Breast epithelium (tissue), 4 donors: ENCODE results near the gene COL18A1. TPM values are rescaled to one million over a fixed set of nuclear protein-coding genes. Genes with fewer than 3 reads are reported as not detected.
"Not testable (repeated sequence)": the region's sequence is repeated elsewhere in the genome, so short reads cannot be mapped to it uniquely, and the experiment has no call there.

Experiments
- DNase-seq, 2 donors: peaks; one replicate each; pipeline ENCODE4 v3.0.0-alpha.2; 2019; ENCODE audit warnings: low spot score in 2 of 2
- H3K27ac ChIP-seq, 2 donors: fragments of 200-600 bp; sonication (generic) in 1 of 2; one replicate each; pipeline ENCODE4 v1.5.1; 2016 to 2019; ENCODE audit warnings: mild to moderate bottlenecking in 1 of 2
- H3K27me3 ChIP-seq, 2 donors: fragments of 200-600 bp; sonication (generic) in 1 of 2; one replicate each; pipeline versions ENCODE4 v1.5.1 to v1.6.0; 2017 to 2019; ENCODE audit warnings: control low read depth in 1 of 2, mild to moderate bottlenecking in 1 of 2
- H3K36me3 ChIP-seq: fragments of 200-600 bp; one replicate; pipeline ENCODE4 v1.5.1; 2019
- H3K4me1 ChIP-seq, 2 donors: fragments of 200-600 bp; sonication (generic); one replicate each; pipeline ENCODE4 v1.5.1; 2016 to 2019; ENCODE audit warnings: control low read depth in 1 of 2
- H3K4me3 ChIP-seq, 3 donors: fragments of 200-600 bp; sonication (generic); 1 replicate in 2 of 3; 2 replicates in 1 of 3; pipeline ENCODE4 v1.5.1; 2016 to 2019; ENCODE audit warnings: mild to moderate bottlenecking in 3 of 3, moderate library complexity in 2 of 3
- H3K9me3 ChIP-seq, 2 donors: fragments of 200-600 bp; sonication (generic) in 1 of 2; one replicate each; pipeline ENCODE4 v1.5.1; 2016 to 2019; ENCODE audit warnings: control low read depth in 1 of 2
- CTCF ChIP-seq, 3 donors: fragments of 450-650 bp; IDR thresholded peaks; one replicate each; pipeline ENCODE4 v1.5.1; 2016 to 2017; ENCODE audit warnings: antibody characterized with exemption in 3 of 3, mild to moderate bottlenecking in 3 of 3, moderate library complexity in 3 of 3
- POLR2A ChIP-seq: fragments of 450-650 bp; IDR thresholded peaks from one replicate; pipeline ENCODE4 v1.6.1; 2016; ENCODE audit warnings: antibody characterized with exemption, mild to moderate bottlenecking, moderate library complexity
- POLR2AphosphoS5 ChIP-seq, 3 donors: sonication (generic); formaldehyde crosslinking; IDR thresholded peaks; one replicate each; pipeline ENCODE4 v1.6.1; 2017; ENCODE audit warnings: antibody characterized with exemption in 3 of 3
- intact Hi-C: fragments of 100-400 bp; cut with DNase I; formaldehyde crosslinking; loops from one replicate; pipeline ENCODE4 v1.15.1; 2023; ENCODE audit warnings: low total_unique reads
- total RNA-seq, 3 donors: library from RNA; depleted of rRNA; stranded (reverse); fragments of >200 nt; gene quantifications; one replicate each; pipeline ENCODE4 v1.1.0, GENCODE V29; 2016

COL18A1 gene
- total RNA-seq, 3 donors from 2014 or later: 48.3 to 62.9 (median 55.8) TPM

GRCh38 chr21:45560106-45561021 lies 155.4 kb downstream of the COL18A1 start:
- no peak for TF ChIP-seq CTCF (IDR thresholded peaks at IDR 0.05)
- TF ChIP-seq POLR2AphosphoS5 (IDR thresholded peaks at IDR 0.05): no peak
- TF ChIP-seq POLR2A: no peak
- H3K27me3 ChIP-seq: no peaks in the 10 kb centered on the region
- H3K4me1 ChIP-seq: no peaks in the 10 kb centered on the region
- H3K36me3 ChIP-seq: no peaks in the 10 kb centered on the region
- no peak overlapping the region for H3K27ac ChIP-seq
- H3K9me3 ChIP-seq: no peaks in the 10 kb centered on the region
- intact Hi-C loops: no loop called here
- peak in 1 of 2 donors; percentile 20 for DNase-seq
- no peak overlapping the region for H3K4me3 ChIP-seq

GRCh38 chr21:45561241-45561640 lies 156.3 kb downstream of the COL18A1 start:
- intact Hi-C loops, H3K4me1 ChIP-seq, H3K27ac ChIP-seq, H3K9me3 ChIP-seq, H3K4me3 ChIP-seq, H3K27me3 ChIP-seq, H3K36me3 ChIP-seq: not testable (repeated sequence)
- DNase-seq: peak in 1 of 2 donors; percentile 38

- no peaks in the 10 kb centered on the region for H3K9me3 ChIP-seq
- intact Hi-C loops: no loop called here
- no peaks in the 10 kb centered on the region for H3K4me1 ChIP-seq
- DNase-seq: no peak
- TF ChIP-seq POLR2A: no peak
- TF ChIP-seq POLR2AphosphoS5 (IDR thresholded peaks at IDR 0.05): no peak
- TF ChIP-seq CTCF (IDR thresholded peaks at IDR 0.05): no peak
- H3K27me3 ChIP-seq: no peaks in the 10 kb centered on the region
- H3K36me3 ChIP-seq: no peaks in the 10 kb centered on the region
- H3K4me3 ChIP-seq: no peak overlapping the region
- no peak overlapping the region for H3K27ac ChIP-seq
Measured at GRCh38 chr21:45562402-45562801, 157.4 kb downstream of the COL18A1 start.

GRCh38 chr21:45562965-45563364 lies 158.0 kb downstream of the COL18A1 start:
- DNase-seq: no peak
- no peak for TF ChIP-seq CTCF (IDR thresholded peaks at IDR 0.05)
- no peak for TF ChIP-seq POLR2AphosphoS5 (IDR thresholded peaks at IDR 0.05)
- TF ChIP-seq POLR2A: no peak
- H3K27ac ChIP-seq: no peak overlapping the region
- H3K27me3 ChIP-seq: no peaks in the 10 kb centered on the region
- H3K9me3 ChIP-seq: no peaks in the 10 kb centered on the region
- intact Hi-C loops: no loop called here
- no peaks in the 10 kb centered on the region for H3K36me3 ChIP-seq
- H3K4me1 ChIP-seq: no peaks in the 10 kb centered on the region
- H3K4me3 ChIP-seq: no peak overlapping the region

Other genes starting within 250 kb of the COL18A1 start
- 10 to 100 TPM; 20.0 to 22.9 (median 22.1) TPM for gene POFUT2, start 117.3 kb upstream of the COL18A1 start, total RNA-seq
- 1 to 10 TPM; 5.6 to 6.7 (median 6.6) TPM for gene SLC19A1, start 137.3 kb downstream of the COL18A1 start, total RNA-seq
- 10 to 100 TPM in 1 of 3 donors, 1 to 10 TPM in 2; 3.4 to 13.8 (median 4.6) TPM for gene PCBP3, start 238.6 kb downstream of the COL18A1 start, total RNA-seq